HG03565 (cell line): ENCODE results near the gene SLC2A13.
A peak's percentile ranks its signal among the peaks of the same experiment; 100 is the strongest.
"Not testable (repeated sequence)": the region's sequence is repeated elsewhere in the genome, so short reads cannot be mapped to it uniquely, and the experiment has no call there.

Experiments
- ATAC-seq: cut with Tn5 transposase; IDR thresholded peaks from one replicate; pipeline ENCODE4 v1.9.1; 2021; ENCODE audit warnings: mild to moderate bottlenecking, moderate library complexity; ENCODE audit not compliant: unreplicated experiment

The SLC2A13 gene

DNA sequence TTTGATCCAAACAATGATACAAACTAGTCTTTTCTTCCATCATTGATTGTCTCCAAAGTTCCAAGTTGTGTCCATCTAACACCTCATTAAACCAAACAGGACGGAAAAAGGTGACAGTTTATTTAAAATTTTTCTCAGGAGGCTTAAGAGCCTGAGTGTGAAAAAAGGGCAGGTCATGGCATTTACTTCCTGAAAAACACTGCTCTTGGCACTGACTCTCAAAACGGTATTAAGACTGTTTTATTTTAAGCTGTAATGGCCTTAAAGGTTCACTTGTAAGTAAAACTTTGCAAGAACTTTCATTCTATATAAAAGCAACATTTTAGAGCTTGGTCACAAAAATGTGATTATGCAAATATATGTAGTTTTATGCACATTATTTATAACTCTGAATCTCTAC is 222.5 kb downstream of the SLC2A13 start:
- ATAC-seq: no peak

DNA sequence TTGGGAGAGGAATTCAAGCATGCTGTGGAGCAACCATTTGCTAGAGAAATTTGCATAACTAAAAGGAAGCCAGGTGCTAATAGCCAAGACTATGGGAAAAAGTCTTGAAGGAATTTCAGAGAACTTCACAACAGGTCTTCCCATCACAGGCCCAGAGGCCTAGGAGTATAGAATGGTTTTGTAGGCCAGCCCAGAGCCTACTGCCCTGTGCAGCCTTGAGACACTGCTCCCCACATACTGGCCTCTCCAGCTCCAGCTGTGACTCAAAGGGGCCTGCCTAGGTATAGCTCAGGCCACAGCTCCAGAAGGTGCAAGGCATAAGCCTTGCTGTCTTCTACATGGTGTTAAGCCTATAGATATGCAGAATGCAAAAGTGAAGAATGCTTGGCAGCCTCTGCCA is 227.1 kb downstream of the SLC2A13 start:
- no peak for ATAC-seq

DNA sequence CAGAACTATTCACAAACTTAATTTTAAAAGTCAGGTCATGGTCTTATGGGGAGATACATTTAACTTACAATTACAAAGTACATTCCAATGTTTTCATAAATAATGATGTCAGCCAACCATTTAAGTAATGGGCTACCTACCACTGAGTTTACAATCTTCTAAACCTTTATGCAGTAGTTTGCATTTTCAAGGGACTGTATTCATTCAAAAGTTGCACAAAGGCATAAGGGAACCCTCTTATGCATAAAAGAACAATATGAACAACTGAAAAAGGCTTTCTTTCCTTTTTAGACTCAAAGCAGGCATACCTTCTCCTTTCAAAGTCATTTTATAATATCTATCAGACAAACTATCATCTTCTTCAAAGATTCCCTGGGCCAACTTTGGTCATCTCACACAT is 230.2 kb downstream of the SLC2A13 start:
- no peak for ATAC-seq

DNA sequence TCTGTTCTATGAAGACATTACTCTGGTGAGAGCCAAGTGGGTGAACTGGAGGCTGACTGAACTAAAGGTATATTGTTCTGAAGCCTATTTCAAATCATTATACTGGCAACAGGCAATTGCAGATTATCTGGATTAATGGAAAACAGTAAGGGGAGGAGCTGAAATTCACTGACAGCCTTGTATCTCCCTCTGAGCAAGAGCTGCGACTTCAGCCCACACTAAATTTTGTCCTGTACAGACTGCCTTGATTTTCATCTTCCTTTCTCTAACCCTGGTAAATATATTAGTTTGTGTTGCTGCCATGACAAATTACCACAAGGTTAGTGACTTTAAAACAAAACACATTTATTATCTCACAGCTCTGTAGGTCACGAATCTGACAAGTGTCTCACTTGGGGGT is 231.1 kb downstream of the SLC2A13 start:
- ATAC-seq: no peak

DNA sequence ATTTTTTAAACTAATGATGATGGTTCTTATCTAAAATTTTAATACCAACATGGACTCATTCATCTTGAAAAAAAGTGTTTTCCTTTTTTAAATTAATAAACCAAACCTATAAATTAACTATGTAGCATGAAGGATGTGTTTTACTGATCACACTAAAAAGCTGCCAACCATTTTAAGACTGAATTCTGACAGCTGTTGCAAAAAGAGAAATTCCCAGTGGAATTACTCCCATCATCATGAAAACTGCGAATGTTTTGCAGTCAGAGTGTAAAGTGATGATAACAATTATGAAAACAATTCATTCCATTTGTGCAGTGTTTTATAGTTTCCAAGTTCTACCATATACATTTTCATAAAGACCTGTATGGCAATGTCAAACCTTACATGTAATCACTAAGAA is 232.8 kb downstream of the SLC2A13 start:
- ATAC-seq: no peak

DNA sequence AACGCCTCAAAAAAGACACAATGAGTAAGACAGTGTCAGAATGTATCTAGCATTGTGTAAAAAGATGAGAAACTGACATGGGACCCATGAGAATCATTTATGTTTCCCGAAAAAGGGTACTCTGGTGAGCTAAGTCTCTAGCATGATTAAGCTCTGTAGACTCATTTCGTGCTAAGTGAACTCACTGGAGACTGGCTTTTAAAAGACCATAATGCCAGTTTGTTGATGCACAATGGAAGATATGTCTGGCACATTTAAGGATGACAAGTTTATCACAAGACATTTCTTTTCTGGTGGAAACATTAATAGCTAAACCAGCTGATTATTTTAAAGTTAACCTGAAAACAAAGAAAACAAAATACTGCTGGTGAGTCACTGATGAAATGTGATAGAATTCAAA is 233.5 kb downstream of the SLC2A13 start:
- ATAC-seq: no peak

DNA sequence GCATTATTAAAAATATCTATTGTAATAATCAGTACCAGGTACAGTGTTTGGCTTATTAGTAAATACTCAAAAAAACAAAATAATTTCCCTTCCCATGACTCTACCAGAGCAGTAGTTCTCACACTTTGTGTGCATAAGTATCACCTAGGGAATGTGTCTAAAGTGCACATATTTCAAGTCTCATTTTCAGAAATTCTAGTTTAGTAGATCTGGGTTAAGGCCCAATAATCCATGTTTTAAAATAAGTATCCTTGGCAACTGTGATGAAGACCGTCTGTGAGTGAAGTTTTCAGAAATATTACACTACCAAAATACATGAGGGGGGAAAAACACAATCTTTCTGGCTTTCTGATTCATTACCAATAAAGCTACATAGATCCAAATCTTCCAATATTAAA is 237.6 kb downstream of the SLC2A13 start:
- ATAC-seq: no peak

DNA sequence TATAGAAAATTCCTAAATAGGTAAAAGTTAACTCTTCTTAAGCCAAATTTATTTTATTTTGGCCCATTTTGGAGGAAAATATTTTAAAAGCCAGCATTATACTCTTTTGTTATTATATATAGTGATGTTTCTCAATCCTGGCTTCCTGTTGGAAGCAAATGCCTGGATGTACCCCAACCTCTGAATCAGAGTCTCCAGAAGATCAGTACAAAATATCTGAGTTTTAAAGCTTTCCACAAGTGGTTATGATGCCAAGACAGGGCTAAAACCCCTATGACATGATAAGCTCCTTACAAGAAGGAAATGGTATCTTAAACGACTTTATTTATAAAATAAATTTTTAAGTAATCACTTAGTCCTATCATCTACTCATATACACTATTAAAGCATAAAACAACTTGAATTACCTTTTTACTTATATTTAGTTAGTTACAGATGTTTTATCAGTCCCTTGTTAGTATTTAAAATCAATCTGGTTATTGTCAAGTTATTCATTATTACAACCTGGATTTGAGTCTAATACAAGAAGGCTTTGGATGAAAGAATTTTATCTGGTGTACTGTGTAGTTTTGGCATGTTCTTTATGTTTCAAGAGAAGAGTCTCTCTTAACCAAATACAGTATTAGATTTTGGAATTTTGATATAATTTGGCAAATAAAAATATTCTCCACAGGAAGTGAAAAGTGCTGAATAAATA is 238.1 kb downstream of the SLC2A13 start:
- no peak for ATAC-seq

DNA sequence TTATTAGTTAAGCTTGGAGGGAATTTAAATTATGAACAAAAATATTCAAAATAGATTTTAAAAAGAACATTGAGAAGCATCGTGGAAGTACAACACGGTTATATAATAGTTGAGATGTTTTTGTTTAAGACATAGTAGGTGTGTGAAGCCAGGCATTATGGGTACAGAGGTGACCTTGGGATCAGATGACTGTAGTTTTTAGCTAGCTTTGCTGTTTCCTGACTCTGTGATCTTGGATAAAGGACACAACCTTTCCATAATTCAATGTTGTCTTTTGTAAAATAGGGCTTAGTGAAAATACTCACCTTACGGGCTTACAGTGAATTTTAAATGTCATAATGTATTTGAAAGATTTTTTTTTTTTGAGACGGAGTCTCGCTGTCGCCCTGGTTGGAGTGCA is 239.7 kb downstream of the SLC2A13 start:
- ATAC-seq: no peak

DNA sequence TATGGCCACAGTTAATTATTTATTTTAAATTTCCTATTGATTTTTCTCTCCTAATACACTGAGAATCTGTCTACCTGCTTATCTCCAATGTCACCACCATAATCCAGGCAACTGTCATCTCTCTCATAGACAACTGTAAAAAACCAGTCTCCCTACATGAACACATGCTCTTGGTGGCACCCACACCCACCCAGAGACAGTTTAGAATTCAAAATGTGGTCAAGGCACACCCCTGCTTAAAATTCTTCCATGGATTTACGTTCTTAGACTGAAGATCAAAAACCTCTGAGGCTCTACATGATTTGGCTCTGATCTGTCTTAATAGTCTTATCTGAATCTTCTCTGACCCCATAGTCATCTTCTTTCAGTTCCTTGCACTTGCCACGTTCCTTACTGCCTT is 245.2 kb downstream of the SLC2A13 start:
- ATAC-seq: no peak

DNA sequence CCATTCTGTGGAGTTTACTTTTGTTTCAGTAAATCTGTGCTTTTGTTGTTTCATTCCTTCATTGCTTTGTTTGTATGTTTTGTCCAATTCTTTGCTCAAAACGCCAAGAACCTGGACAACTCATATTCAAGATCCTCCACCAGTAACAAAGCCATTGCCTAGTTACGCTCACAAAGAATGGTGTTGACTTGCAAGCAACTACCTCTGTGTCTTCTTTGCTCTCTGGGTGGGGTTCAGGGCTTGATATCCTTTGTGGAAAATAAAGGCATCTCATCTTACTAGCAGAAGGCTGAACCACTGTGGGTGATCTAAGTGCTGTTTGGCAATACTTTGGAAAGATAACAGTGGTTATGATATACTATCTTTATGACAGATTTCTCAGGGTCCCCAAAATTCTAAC is 252.9 kb downstream of the SLC2A13 start:
- no peak for ATAC-seq

DNA sequence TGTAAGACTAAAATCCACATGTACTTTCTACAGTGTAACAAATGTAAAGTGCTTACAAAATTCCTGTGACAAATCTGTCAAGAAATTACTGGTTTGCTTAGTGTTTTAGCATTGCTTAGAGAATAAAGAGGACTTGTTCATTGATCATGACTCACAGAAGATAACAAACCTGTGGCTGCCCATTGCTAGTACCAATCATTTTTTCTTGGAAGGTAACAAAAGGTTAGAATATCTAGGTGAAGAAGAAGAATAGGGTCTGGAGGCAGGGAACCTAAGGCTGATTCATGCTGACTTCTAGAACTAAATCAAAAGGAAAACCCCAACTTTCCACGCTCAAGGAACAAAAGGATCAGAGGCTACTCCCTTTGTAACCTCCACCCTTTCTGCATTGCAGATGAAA is 253.5 kb downstream of the SLC2A13 start:
- ATAC-seq: no peak

DNA sequence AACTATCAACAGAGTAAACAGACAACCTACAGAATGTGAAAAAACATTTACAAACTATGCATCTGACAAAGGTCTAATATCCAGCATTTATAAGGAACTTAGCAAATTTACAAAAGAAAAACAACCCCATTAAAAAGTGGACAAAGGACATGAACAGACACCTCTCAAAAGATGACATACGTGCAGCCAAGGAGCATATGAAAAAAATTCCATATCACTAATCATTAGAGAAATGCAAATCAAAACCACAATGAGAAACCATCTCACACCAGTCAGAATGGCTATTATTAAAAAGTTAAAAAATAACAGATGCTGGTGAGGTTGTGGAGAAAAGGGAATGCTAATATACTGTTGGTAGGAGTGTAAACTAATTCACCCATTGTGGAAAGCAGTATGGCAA is 257.7 kb downstream of the SLC2A13 start:
- not testable (repeated sequence) for ATAC-seq

DNA sequence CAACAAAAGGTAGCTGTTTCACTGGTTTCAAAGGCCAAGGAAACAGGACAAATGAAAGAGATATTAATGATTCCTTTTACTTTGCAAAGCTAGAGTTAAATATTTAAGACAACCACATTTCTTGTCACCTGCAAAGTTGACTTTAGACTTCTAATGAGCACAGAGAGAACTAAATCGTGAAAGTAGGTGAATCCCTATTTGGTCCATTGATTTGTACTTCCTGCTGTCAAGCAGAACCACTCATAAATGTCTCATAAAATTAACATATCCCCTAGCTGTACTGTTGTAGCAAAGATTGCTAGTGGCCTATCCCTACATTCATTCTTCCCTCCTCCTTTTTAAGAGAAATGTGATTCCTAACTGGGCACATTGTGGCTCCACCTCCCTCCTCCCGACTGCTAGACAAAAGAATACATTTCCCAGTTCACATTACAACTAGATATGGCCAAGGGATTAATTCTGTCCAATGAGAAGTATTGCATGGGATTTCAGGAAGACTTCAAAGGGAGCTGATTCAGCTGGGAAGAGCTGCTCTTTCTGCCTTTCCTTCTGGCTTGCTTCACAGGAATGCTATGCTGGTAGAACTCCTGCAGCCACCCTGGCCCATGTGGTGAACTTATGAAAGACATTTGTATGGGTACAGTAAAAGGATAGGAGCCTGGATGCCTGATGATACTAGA is 258.8 kb downstream of the SLC2A13 start:
- no peak for ATAC-seq

DNA sequence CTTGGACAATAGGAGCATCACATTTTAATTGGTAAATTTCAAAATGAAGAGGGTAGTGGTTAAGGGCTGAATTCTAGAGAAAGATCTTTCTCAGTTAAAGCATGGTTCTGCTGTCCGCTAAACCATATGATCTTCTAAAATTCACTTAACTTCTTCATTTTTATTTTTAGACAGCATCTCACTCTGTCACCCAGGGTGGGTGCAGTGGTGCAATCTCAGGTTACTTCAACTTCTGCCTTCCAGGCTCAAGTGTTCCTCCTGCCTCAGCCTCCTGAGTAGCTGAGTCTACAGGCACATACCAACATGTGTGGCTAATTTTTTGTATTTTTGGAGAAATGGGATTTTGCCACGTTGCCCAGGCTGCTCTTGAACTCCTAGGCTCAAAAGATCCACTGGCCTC is 259.6 kb downstream of the SLC2A13 start:
- no peak for ATAC-seq

DNA sequence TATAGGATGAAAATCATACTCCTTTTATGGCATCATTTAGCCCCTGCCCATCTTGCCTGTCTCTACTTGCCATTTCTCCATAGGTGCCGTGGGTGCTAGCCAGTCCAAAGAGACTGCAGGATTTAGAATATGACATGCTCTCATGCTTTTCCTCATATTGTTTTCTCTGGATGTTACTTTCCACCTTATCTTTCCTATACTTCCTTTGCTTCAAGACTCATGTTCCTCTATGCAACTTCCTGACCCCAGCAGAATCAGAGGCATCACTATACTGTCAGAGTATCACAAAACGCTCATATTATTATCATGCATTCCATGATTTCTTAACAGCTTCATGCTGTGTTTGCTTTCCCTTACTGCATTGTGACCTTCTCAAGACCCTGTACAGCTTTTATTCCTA is 265.5 kb downstream of the SLC2A13 start:
- no peak for ATAC-seq

DNA sequence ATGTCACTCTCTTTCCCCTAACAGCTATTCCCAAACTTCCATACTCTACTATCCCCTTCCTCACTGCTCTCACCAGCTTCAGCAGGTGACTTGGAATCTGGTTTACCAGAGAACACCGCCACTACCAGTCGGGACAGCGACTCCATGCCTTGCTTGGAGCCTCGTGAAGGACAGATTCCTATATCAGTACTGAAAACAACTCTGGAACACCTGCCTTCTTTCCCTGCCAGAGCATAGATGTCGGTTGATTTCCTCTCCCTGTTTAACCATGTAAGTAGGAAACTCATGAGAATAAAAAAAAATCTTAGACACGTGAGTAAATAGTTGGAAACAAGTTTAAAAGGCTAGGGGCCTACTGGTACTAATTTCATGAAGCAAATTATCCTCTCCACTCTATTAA is 266.8 kb downstream of the SLC2A13 start:
- no peak for ATAC-seq

DNA sequence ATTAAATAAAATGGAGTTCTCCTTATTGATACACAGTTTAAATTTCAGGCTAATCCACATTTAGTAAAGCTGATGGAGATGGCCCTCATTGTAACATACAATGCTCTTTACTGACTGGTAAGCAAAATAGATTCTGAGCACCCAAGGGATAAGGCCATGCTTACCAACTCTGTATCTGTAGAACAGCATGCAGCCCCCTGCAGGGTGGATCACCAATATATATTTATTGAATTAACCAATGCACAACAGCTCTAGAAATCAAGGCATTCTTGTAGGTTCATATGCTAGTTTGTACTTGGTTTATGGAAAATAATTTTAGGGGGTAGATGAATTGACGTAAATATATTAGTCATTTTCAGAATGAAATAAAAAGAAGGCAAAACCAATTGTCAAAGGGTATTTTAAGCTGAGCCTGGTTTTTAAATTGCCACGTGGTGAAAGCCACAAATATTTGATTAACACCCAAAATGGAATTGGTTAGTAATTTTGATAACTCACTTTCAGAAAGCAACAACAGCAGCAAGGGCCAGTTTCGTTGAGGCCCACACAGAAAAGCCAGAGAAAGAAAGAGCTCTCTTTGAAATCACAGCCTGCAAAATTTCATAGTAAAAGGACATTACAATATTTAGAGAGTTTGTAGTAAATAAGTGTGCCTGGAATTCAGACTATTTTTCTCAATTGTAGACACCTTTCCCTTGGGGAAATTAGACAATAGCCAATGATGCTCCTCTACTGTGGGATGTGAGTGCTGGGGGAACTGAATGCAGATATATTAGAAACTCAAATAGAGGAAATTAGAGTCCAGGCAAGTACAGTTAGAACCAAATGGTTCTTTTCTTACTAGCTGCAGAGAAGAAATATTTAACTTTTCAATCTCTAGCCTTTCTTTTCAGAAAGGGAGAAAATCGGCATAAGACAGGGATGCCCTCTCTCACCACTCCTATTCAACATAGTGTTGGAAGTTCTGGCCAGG is 270.1 kb downstream of the SLC2A13 start:
- peak; percentile 80 for ATAC-seq

DNA sequence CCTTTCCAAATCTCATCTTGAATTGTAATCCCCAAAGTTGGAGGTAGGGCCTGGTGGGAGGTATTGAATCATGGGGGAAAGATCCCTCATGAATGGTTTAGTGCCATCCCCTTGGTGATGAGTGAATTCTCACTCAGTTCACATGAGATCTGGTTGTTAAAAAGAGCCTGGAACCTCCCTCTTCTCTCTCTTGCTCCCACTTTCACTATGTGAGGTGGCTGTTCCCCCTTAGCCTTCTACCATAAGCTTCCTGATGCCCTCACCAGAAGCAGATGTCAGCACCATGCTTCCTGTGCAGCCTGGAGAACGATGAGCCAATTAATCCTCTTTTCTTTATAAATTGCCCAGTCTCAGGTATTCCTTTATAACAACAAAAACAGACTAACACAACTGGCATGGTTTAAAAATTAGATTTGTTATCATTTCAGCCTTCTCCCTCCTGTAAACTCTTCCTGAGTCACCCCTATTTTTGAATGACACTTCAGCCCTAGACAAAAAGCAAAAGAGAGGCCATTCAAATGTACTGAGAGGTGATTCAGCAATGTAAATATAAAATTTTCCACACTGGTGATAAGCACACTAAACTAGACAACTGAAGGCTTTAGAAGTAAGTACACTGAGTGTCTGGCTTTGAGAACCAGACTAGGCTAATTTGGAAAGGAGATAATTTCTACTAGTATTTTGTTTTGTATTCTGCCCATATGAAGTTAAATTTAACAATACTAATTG is 274.1 kb downstream of the SLC2A13 start:
- no peak for ATAC-seq

DNA sequence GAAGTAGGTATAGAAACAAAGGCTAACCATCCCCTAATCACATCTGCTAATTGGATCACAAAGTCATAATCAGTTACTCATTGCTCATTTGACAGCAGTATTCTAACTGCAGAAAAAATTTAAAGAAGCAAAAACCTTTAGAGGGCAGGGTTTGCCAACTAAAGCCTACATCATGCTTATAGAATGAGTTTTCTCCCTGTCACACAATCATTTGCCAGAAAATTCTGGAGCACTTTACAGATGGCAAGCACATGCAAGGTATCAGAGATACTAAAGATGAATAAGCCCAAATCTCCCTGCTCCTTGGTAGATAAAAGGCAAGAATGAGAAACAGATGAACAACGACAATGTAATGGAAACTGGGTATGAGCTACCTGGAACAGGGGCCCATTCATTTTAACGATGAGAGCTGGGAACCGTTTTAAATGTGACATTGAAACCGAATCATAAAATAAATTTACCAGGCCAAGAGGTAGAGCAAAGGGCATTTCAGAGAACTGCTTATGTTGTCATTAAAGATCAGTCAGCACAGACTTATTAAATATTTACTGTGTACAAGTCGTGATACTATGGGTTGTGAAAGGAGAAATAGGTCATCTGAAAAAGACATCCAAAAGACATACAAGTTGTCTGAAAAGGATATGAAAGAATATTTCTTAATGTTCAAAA is 274.9 kb downstream of the SLC2A13 start:
- no peak for ATAC-seq
